Right lobe of liver (tissue), 6 donors: ENCODE data around the gene RPS3A. TPM values are rescaled to one million over a fixed set of nuclear protein-coding genes. Genes with fewer than 3 reads are reported as not detected.

ENCODE experiments used
- ATAC-seq, 4 donors: fragments of 200-7000 bp; cut with Tn5 transposase; one replicate each; pipeline ENCODE4 v1.9.1; 2020; ENCODE audit warnings: mild to moderate bottlenecking in 4 of 4, moderate library complexity in 4 of 4
- DNase-seq, 3 donors: peaks; one replicate each; pipeline ENCODE4 v3.0.0-alpha.2; 2020
- H3K27ac ChIP-seq, 3 donors: fragments of 200-600 bp; one replicate each; pipeline ENCODE4 v1.8.0; 2022
- H3K27me3 ChIP-seq, 2 donors: fragments of 200-600 bp; one replicate each; pipeline ENCODE4 v1.8.0; 2022
- H3K36me3 ChIP-seq, 4 donors: fragments of 200-600 bp; sonication (generic) in 1 of 4; one replicate each; pipeline versions ENCODE4 v1.5.1 to v1.8.0; 2017 to 2022; ENCODE audit warnings: control low read depth in 1 of 4
- H3K4me1 ChIP-seq, 4 donors: fragments of 200-600 bp; sonication (generic) in 1 of 4; one replicate each; pipeline versions ENCODE4 v1.5.1 to v1.8.0; 2017 to 2022; ENCODE audit warnings: control low read depth in 1 of 4
- H3K4me3 ChIP-seq, 3 donors: fragments of 200-600 bp; one replicate each; pipeline ENCODE4 v1.8.0; 2022
- H3K9me3 ChIP-seq, 4 donors: fragments of 200-600 bp; sonication (generic) in 1 of 4; one replicate each; pipeline versions ENCODE4 v1.5.1 to v1.8.0; 2017 to 2022; ENCODE audit warnings: control low read depth in 1 of 4
- CTCF ChIP-seq, 4 donors: fragments of 200-600 bp in 3 of 4; fragments of 450-650 bp in 1 of 4; IDR thresholded peaks; one replicate each; pipeline versions ENCODE4 v1.5.1 to v1.8.0; 2016 to 2022; ENCODE audit warnings: antibody characterized with exemption in 4 of 4, mild to moderate bottlenecking in 2 of 4
- POLR2A ChIP-seq: fragments of 450-650 bp; IDR thresholded peaks from one replicate; pipeline ENCODE4 v1.6.1; 2017; ENCODE audit warnings: antibody characterized with exemption, mild to moderate bottlenecking
- WGBS: methylation state at CpG from one replicate; pipeline ENCODE4 v1.1.6; 2018; ENCODE audit warnings: low coverage, low lambda C conversion rate; ENCODE audit not compliant: insufficient coverage; ENCODE audit errors: missing lambda C conversion rate; 5-methylcytosine and 5-hydroxymethylcytosine counted together
- intact Hi-C, 2 donors: fragments of 100-400 bp; cut with DNase I; formaldehyde crosslinking; loops; one replicate each; pipeline versions ENCODE4 v1.11.2 to v1.14.1; 2022
- total RNA-seq, 6 experiments: library from RNA; depleted of rRNA in 2 of 6; stranded (reverse); fragments of >200 nt in 2 of 6; fragmentation: NEBNext Ultra II Directional in 3 of 6; extraction: Animal tissue kit (Norgen Biotek cat#: 25700) in 3 of 6; gene quantifications; one replicate each; pipeline versions ENCODE4 v1.1.0 to v1.2.4, GENCODE V29; 2016 to 2023
- donor health status: DM: no; HTN: yes; CAD: no.
- donor health status: DM: no; HTN: no; CAD: no.
- donor health status: DM: no; HTN: no; CAD: no.
- donor health status: DM: no; HTN: yes; CAD: no.
- donor health status: DM: no; HTN: yes; CAD: no.

Gene RPS3A
- total RNA-seq, 6 experiments from 2014 or later: 420 to 946 (median 518) TPM

GRCh38 chr4:151142758-151143157 lies 43.3 kb downstream of the RPS3A start:
- H3K9me3 ChIP-seq: no peaks in the 10 kb centered on the region
- intact Hi-C loops: no loop called here
- DNase-seq: no peak
- peaks cover 0 to 22% (median 4%) of the 10 kb centered on the region in 4 donors for H3K36me3 ChIP-seq
- no peaks in the 10 kb centered on the region for H3K4me1 ChIP-seq
- H3K27me3 ChIP-seq: no peaks in the 10 kb centered on the region
- no peak overlapping the region for H3K27ac ChIP-seq
- TF ChIP-seq CTCF (IDR thresholded peaks at IDR 0.05) (no peak), POLR2A (no peak)
- WGBS: no CpG with 5 or more reads among the region's 1 CpG
- no peak overlapping the region for H3K4me3 ChIP-seq
- peak; percentile 31 to 59 (median 50) for ATAC-seq

- no peak for ATAC-seq
- Histone ChIP-seq H3K27me3 (no peaks in the 10 kb centered on the region), H3K9me3 (no peaks in the 10 kb centered on the region), H3K4me3 (no peak overlapping the region), H3K27ac (no peak overlapping the region), H3K4me1 (no peaks in the 10 kb centered on the region), H3K36me3 (peaks cover 0 to 25% (median 4%) of the 10 kb centered on the region in 4 donors)
- no peak for DNase-seq
- intact Hi-C loops: no loop called here
- TF ChIP-seq POLR2A (no peak), CTCF (IDR thresholded peaks at IDR 0.05) (no peak)
- WGBS: 65% methylated on average over 2 of the region's 2 CpGs
Measured at GRCh38 chr4:151143162-151143561, 43.7 kb downstream of the RPS3A start.

- no peak for DNase-seq
- TF ChIP-seq POLR2A (no peak), CTCF (IDR thresholded peaks at IDR 0.05) (no peak)
- H3K36me3 ChIP-seq: peaks cover 0 to 28% (median 4%) of the 10 kb centered on the region in 4 donors
- H3K4me3 ChIP-seq: no peak overlapping the region
- intact Hi-C loops: no loop called here
- no peak for ATAC-seq
- H3K9me3 ChIP-seq: no peaks in the 10 kb centered on the region
- H3K4me1 ChIP-seq: no peaks in the 10 kb centered on the region
- H3K27me3 ChIP-seq: no peaks in the 10 kb centered on the region
- 91% methylated on average over 3 of the region's 3 CpGs for WGBS
- no peak overlapping the region for H3K27ac ChIP-seq
Measured at GRCh38 chr4:151143811-151144210, 44.4 kb downstream of the RPS3A start.

- H3K4me3 ChIP-seq: no peak overlapping the region
- H3K27me3 ChIP-seq: no peaks in the 10 kb centered on the region
- 90% methylated on average over 5 of the region's 5 CpGs for WGBS
- no peaks in the 10 kb centered on the region for H3K4me1 ChIP-seq
- ATAC-seq (peak in 1 of 4 donors; percentile 10), DNase-seq (no peak)
- peaks cover 0 to 35% (median 4%) of the 10 kb centered on the region in 4 donors for H3K36me3 ChIP-seq
- intact Hi-C loops: no loop called here
- H3K9me3 ChIP-seq: no peaks in the 10 kb centered on the region
- no peak for TF ChIP-seq CTCF (IDR thresholded peaks at IDR 0.05)
- TF ChIP-seq POLR2A: no peak
- no peak overlapping the region for H3K27ac ChIP-seq
Measured at GRCh38 chr4:151144329-151145072, 45.1 kb downstream of the RPS3A start.
